ENCODE measurements around the gene CDC25B. TPM values are rescaled to one million over a fixed set of nuclear protein-coding genes. Genes with fewer than 3 reads are reported as not detected.

The CDC25B gene
- total and polyA plus RNA-seq, 2 of the 13 experiments (the other 11 are each of a cell fraction or from before 2014, with no cell fraction given): 14.5 to 19.4 TPM

DNA sequence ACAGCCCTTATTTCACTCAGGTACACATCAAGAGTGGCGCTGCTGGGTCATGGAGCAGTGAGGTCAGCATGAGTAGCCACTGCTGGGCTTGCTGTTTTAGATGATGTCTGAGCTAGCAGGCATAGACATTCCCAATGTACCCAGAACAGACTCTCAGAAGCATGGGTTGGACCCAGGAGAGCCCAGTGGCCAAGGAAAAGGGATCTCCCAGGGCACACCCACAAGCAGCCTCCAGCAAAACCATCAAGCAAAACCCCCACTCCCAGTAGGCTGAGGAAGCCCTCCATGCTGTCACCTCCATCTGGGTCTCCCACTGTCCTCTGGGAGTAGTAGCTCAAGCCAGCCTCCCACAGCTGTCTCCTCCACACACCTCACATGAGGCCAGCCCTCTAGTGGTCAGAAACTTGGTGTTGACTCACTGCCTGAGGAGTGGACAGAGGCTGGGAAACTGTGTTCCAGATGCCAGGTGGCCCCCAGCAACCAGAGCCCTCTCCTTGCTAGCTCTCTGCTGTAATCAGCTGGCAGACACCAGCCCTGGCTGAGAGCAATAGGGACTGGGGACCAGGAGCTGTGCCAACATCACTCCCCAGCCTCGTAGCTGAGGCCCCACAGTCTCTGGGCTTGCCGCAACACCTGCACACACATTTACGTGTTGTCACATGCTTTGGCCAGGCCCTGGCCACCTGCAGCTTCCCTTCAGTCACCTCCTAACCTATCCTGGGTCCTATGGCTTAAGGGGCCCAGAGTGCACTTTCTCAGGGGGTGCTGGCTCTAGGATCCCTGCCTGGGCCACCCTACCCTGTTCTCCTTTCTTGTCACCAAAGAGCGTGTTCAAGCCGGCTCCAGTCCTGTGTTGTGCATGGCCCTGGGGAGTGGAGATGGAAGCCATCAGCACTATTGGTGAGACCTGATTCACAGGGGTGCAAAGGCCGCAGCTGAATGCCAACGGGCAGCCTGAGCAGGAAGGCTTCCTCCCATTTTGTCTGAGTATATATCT is 22.3 kb downstream of the CDC25B start (continued):
- TF ChIP-seq, protein P1, sequence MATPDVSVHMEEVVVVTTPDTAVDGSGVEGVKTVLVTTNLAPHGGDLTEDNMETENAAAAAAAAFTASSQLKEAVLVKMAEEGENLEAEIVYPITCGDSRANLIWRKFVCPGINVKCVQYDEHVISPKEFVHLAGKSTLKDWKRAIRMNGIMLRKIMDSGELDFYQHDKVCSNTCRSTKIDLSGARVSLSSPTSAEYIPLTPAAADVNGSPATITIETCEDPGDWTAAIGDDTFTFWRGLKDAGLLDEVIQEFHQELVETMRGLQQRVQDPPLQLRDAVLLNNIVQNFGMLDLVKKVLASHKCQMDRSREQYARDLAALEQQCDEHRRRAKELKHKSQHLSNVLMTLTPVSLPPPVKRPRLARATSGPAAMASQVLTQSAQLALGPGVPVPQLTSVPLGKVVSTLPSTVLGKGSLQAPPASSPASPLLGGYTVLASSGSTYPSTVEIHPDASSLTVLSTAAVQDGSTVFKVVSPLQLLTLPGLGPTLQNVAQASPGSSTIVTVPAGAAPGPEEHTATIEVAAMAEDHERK (CRISPR knock-in tag; IDR thresholded peaks at IDR 0.05; ENCODE audit: low read depth): 0 out of 2 replicates have a peak, but pooled peaks have one; percentile 6
- TF ChIP-seq, protein P2, sequence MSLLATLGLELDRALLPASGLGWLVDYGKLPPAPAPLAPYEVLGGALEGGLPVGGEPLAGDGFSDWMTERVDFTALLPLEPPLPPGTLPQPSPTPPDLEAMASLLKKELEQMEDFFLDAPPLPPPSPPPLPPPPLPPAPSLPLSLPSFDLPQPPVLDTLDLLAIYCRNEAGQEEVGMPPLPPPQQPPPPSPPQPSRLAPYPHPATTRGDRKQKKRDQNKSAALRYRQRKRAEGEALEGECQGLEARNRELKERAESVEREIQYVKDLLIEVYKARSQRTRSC (CRISPR knock-in tag; IDR thresholded peaks at IDR 0.05; ENCODE audit: low read depth): no peak
- TF ChIP-seq SIX4 (CRISPR knock-in tag; IDR thresholded peaks at IDR 0.05) (no peak; the same call in 1 of the 2 replicates), FOXK1 (CRISPR knock-in tag; IDR thresholded peaks at IDR 0.05; ENCODE audit: borderline replicate concordance, low read depth) (peak; percentile 85; the same call in 1 of the 2 replicates), ZNF713 (CRISPR knock-in tag; IDR thresholded peaks at IDR 0.05) (peak; percentile 74; the same call in 1 of the 2 replicates), ZMYM3 (CRISPR knock-in tag; IDR thresholded peaks at IDR 0.05) (peak; percentile 80), ZNF569 (CRISPR knock-in tag; IDR thresholded peaks at IDR 0.05; ENCODE audit: borderline replicate concordance) (no peak), POLR2AphosphoS2 (IDR thresholded peaks at IDR 0.05; ENCODE audit: low read depth, low read length) (no peak), ZZZ3 (CRISPR knock-in tag; IDR thresholded peaks at IDR 0.05; ENCODE audit: borderline replicate concordance) (no peak), ZSCAN12 (CRISPR knock-in tag; IDR thresholded peaks at IDR 0.05) (no peak), ZNF780A (CRISPR knock-in tag; IDR thresholded peaks at IDR 0.05) (no peak; the same call in 1 of the 2 replicates), GATAD2A (CRISPR knock-in tag; IDR thresholded peaks at IDR 0.05) (peak; percentile 92), ZNF878 (CRISPR knock-in tag; IDR thresholded peaks at IDR 0.05) (no peak), ZNF367 (CRISPR knock-in tag; IDR thresholded peaks at IDR 0.05; ENCODE audit: borderline replicate concordance) (no peak), ZNF598 (CRISPR knock-in tag; IDR thresholded peaks at IDR 0.05; ENCODE audit: borderline replicate concordance) (peak; percentile 96; the same call in 1 of the 2 replicates), FOSL1 (CRISPR knock-in tag; IDR thresholded peaks at IDR 0.05; ENCODE audit: borderline replicate concordance) (no peak), NFATC3 (CRISPR knock-in tag; IDR thresholded peaks at IDR 0.05) (peak; percentile 69; the same call in 1 of the 2 replicates), TAF1 (CRISPR knock-in tag; IDR thresholded peaks at IDR 0.05) (peak; percentile 43; the same call in 1 of the 2 replicates), NFIC (IDR thresholded peaks at IDR 0.05; ENCODE audit: low read length) (no peak), ZNF232 (CRISPR knock-in tag; IDR thresholded peaks at IDR 0.05; ENCODE audit: borderline replicate concordance) (peak; percentile 54; the same call in 1 of the 2 replicates), ZFY (CRISPR knock-in tag; IDR thresholded peaks at IDR 0.05) (peak; percentile 71), ZC3H4 (CRISPR knock-in tag; IDR thresholded peaks at IDR 0.05; ENCODE audit: borderline replicate concordance) (no peak), SIX1 (CRISPR knock-in tag; IDR thresholded peaks at IDR 0.05; ENCODE audit: borderline replicate concordance) (no peak)
- TF ChIP-seq, protein P3, sequence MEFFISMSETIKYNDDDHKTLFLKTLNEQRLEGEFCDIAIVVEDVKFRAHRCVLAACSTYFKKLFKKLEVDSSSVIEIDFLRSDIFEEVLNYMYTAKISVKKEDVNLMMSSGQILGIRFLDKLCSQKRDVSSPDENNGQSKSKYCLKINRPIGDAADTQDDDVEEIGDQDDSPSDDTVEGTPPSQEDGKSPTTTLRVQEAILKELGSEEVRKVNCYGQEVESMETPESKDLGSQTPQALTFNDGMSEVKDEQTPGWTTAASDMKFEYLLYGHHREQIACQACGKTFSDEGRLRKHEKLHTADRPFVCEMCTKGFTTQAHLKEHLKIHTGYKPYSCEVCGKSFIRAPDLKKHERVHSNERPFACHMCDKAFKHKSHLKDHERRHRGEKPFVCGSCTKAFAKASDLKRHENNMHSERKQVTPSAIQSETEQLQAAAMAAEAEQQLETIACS (CRISPR knock-in tag; IDR thresholded peaks at IDR 0.05): 0 out of 2 replicates have a peak, but pooled peaks have one; percentile 38
- TF ChIP-seq, protein P4, sequence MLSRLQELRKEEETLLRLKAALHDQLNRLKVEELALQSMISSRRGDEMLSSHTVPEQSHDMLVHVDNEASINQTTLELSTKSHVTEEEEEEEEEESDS (CRISPR knock-in tag; IDR thresholded peaks at IDR 0.05; ENCODE audit: borderline replicate concordance): no peak

Measured in HepG2 (cell line).